Panc1 (cell line): Measurements from ENCODE around the gene ZCCHC7. TPM values are rescaled to one million over a fixed set of nuclear protein-coding genes. Genes with fewer than 3 reads are reported as not detected.
A peak's percentile ranks its signal among the peaks of the same experiment; 100 is the strongest.

Experiments used
- ATAC-seq: fragments of 200-7000 bp; cut with Tn5 transposase; 2 replicates; pipeline ENCODE4 v1.9.1; 2020; ENCODE audit warnings: mild to moderate bottlenecking, moderate library complexity
- BruUV-seq: library from RNA; stranded (reverse); fragments of 400-500 nt; replicated peaks from 2 replicates; lab custom pipeline; 2021; lab: Mats Ljungman, UMichigan
- CTCF ChIA-PET: fragments of 300-600 bp; sonication (Branson Sonifier 250); formaldehyde crosslinking; loops from one replicate; lab custom pipeline; 2022; ENCODE audit warnings: antibody characterized with exemption; lab: Charles Lee
- POLR2A ChIA-PET: fragments of 300-600 bp; sonication (Branson Sonifier 250); formaldehyde crosslinking; loops from one replicate; lab custom pipeline; 2022; ENCODE audit warnings: antibody characterized with exemption; lab: Charles Lee
- DNase-seq: peaks from one replicate; pipeline ENCODE4 v3.0.0-alpha.2; 2010; ENCODE audit warnings: low read depth, low spot score
- H3K27ac ChIP-seq: 2 replicates; pipeline ENCODE4 v1.5.1; 2011; ENCODE audit warnings: mild to moderate bottlenecking, low read length, inconsistent platforms
- H3K27me3 ChIP-seq: fragments of 200-500 bp; sonication (Bioruptor generic); 2 replicates; pipeline ENCODE4 v1.6.0; 2014; ENCODE audit warnings: low read length, inconsistent platforms; ENCODE audit not compliant: control insufficient read depth, insufficient read depth
- H3K36me3 ChIP-seq: fragments of 200-500 bp; sonication (Bioruptor generic); 2 replicates; pipeline ENCODE4 v1.5.1; 2014; ENCODE audit warnings: inconsistent platforms, mild to moderate bottlenecking, low read length, moderate library complexity; ENCODE audit not compliant: control insufficient read depth, insufficient read depth
- H3K4me1 ChIP-seq: 2 replicates; pipeline ENCODE4 v1.5.1; 2011; ENCODE audit warnings: inconsistent platforms, mild to moderate bottlenecking, low read length, moderate library complexity; ENCODE audit not compliant: control insufficient read depth, insufficient read depth
- H3K4me3 ChIP-seq, 2 experiments: 2 replicates each; pipeline ENCODE4 v1.5.1; 2011 to 2012; ENCODE audit warnings: low read depth in 2 of 2, low read length in 2 of 2, mild to moderate bottlenecking in 2 of 2, inconsistent platforms in 1 of 2, moderate library complexity in 1 of 2
- H3K9me3 ChIP-seq: fragments of 200-500 bp; sonication (Bioruptor generic); 2 replicates; pipeline ENCODE4 v1.5.1; 2014; ENCODE audit warnings: low read depth, mild to moderate bottlenecking, inconsistent platforms, low read length, moderate library complexity; ENCODE audit not compliant: control insufficient read depth, insufficient read depth
- CTCF ChIP-seq: fragments of 450-650 bp; IDR thresholded peaks from 2 replicates; pipeline ENCODE4 v1.5.1; 2017; ENCODE audit warnings: mild to moderate bottlenecking
- POLR2AphosphoS5 ChIP-seq: IDR thresholded peaks from 2 replicates; pipeline ENCODE4 v1.6.1; 2012; ENCODE audit warnings: mild to moderate bottlenecking, low read depth, low read length, moderate library complexity
- SIN3A ChIP-seq: IDR thresholded peaks from 2 replicates; pipeline ENCODE4 v1.6.1; 2012; ENCODE audit warnings: low read depth, mild to moderate bottlenecking, low read length, moderate library complexity, borderline replicate concordance; ENCODE audit not compliant: insufficient read depth
- TCF7L2 ChIP-seq: IDR thresholded peaks from 2 replicates; pipeline ENCODE4 v1.6.1; 2011; ENCODE audit warnings: mild to moderate bottlenecking, low read depth, low read length, inconsistent platforms
- in situ Hi-C: cut with HindIII; loops from 2 replicates; pipeline ENCODE4 v1.10.0; 2016; ENCODE audit warnings: low sequenced_read_pairs, low pct_unique_long_range_greater_than_20kb
- intact Hi-C: fragments of 100-400 bp; cut with micrococcal nuclease; formaldehyde crosslinking; loops from one replicate; pipeline ENCODE4 v1.10.0; 2022; ENCODE audit not compliant: unreplicated experiment
- total RNA-seq: library from RNA; stranded (reverse); gene quantifications from one replicate; pipeline ENCODE4 v1.2.1, GENCODE V29; 2021; ENCODE audit not compliant: unreplicated experiment
- TF ChIP-seq, protein P1 (sequence below), 2 experiments: IDR thresholded peaks; 2 replicates each; pipeline ENCODE4 v1.6.1; 2011 to 2012; ENCODE audit warnings: low read depth in 2 of 2, control low read depth in 1 of 2, low read length in 1 of 2, mild to moderate bottlenecking in 1 of 2, moderate library complexity in 1 of 2; ENCODE audit not compliant: insufficient read depth in 1 of 2

Gene ZCCHC7
- total RNA-seq, 1 experiment from 2014 or later, result 43.7 TPM

GRCh38 chr9:37155601-37156000 is 35.2 kb downstream of the ZCCHC7 start:
- no peaks in the 10 kb centered on the region for H3K4me1 ChIP-seq
- ATAC-seq, result peak; percentile 64
- H3K27me3 ChIP-seq, result no peaks in the 10 kb centered on the region
- H3K36me3 ChIP-seq, result no peaks in the 10 kb centered on the region
- intact Hi-C loops, result no loop called here
- no TSS peak for BruUV-seq
- no peak overlapping the region for H3K27ac ChIP-seq
- POLR2A ChIA-PET, result no interaction called here
- CTCF ChIA-PET, result no interaction called here
- H3K9me3 ChIP-seq, result no peaks in the 10 kb centered on the region
- no peak overlapping the region for H3K4me3 ChIP-seq
- DNase-seq, result no peak
- in situ Hi-C loops, result no loop called here
- no peak for TF ChIP-seq CTCF
- TF ChIP-seq SIN3A, result no peak

DNA sequence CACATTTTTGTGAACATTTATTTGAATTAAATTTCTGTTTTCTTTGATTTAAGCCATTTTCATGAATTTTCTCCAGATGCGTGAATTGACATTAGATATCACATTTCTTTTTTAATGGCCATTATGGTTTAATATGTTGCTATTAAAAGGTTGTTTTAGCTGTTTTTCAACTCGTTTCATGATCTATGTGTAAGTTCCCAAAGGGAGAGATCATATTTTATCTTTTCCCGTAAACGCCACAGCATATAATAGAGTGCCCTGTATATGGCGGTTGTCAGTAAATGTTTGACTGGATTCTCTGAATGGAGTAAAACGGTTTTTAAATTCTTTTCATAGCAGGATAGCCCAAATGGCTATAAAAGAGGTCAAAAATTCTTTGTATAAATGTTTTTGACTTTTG is 35.8 kb downstream of the ZCCHC7 start:
- ATAC-seq (no peak), DNase-seq (no peak)
- Histone ChIP-seq H3K27ac (no peak overlapping the region), H3K36me3 (no peaks in the 10 kb centered on the region), H3K27me3 (no peaks in the 10 kb centered on the region), H3K9me3 (no peaks in the 10 kb centered on the region), H3K4me3 (no peak overlapping the region), H3K4me1 (no peaks in the 10 kb centered on the region)
- intact Hi-C loops, result no loop called here
- POLR2A ChIA-PET, result interaction anchor here (0.5 kb wide), 1 partner anchor 306 kb away, joined by 6 read pairs; no protein-coding TSS in a partner anchor
- TF ChIP-seq CTCF, result no peak
- TF ChIP-seq SIN3A, result no peak
- no peak for TF ChIP-seq TCF7L2
- no peak for TF ChIP-seq POLR2AphosphoS5
- TF ChIP-seq, protein P1, sequence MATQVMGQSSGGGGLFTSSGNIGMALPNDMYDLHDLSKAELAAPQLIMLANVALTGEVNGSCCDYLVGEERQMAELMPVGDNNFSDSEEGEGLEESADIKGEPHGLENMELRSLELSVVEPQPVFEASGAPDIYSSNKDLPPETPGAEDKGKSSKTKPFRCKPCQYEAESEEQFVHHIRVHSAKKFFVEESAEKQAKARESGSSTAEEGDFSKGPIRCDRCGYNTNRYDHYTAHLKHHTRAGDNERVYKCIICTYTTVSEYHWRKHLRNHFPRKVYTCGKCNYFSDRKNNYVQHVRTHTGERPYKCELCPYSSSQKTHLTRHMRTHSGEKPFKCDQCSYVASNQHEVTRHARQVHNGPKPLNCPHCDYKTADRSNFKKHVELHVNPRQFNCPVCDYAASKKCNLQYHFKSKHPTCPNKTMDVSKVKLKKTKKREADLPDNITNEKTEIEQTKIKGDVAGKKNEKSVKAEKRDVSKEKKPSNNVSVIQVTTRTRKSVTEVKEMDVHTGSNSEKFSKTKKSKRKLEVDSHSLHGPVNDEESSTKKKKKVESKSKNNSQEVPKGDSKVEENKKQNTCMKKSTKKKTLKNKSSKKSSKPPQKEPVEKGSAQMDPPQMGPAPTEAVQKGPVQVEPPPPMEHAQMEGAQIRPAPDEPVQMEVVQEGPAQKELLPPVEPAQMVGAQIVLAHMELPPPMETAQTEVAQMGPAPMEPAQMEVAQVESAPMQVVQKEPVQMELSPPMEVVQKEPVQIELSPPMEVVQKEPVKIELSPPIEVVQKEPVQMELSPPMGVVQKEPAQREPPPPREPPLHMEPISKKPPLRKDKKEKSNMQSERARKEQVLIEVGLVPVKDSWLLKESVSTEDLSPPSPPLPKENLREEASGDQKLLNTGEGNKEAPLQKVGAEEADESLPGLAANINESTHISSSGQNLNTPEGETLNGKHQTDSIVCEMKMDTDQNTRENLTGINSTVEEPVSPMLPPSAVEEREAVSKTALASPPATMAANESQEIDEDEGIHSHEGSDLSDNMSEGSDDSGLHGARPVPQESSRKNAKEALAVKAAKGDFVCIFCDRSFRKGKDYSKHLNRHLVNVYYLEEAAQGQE (IDR thresholded peaks at IDR 0.05; ENCODE audit: insufficient read depth in 1 of 2, low read depth in 2 of 2, low read length in 1 of 2), result no peak
- TSS peak; percentile 16 for BruUV-seq
- CTCF ChIA-PET, result no interaction called here
- in situ Hi-C loops, result no loop called here
